HG03558 (cell line): Measurements from ENCODE around the gene FRMD3.
A peak's percentile ranks its signal among the peaks of the same experiment; 100 is the strongest.

Experiments
- ATAC-seq: cut with Tn5 transposase; IDR thresholded peaks from one replicate; pipeline ENCODE4 v1.9.1; 2021; ENCODE audit warnings: moderate number of reproducible peaks; ENCODE audit not compliant: unreplicated experiment; ENCODE audit errors: extremely low read depth

FRMD3 gene

GRCh38 chr9:83476513-83476912 lies 61.7 kb downstream of the FRMD3 start:
- ATAC-seq: no peak

- ATAC-seq: no peak
These were observed 62.5 kb downstream of the FRMD3 start for GRCh38 chr9:83475741-83476140.

GRCh38 chr9:83474631-83475030 lies 63.6 kb downstream of the FRMD3 start:
- no peak for ATAC-seq

GRCh38 chr9:83473488-83473971 lies 64.7 kb downstream of the FRMD3 start:
- ATAC-seq: peak; percentile 98

GRCh38 chr9:83472764-83473163 lies 65.4 kb downstream of the FRMD3 start:
- no peak for ATAC-seq

- ATAC-seq: no peak
These were observed 66.0 kb downstream of the FRMD3 start for GRCh38 chr9:83472221-83472665.

- ATAC-seq: no peak
These were observed 67.0 kb downstream of the FRMD3 start for GRCh38 chr9:83471241-83471640.

- ATAC-seq: no peak
These were observed 68.5 kb downstream of the FRMD3 start for GRCh38 chr9:83469722-83470121.

GRCh38 chr9:83468821-83469220 lies 69.4 kb downstream of the FRMD3 start:
- no peak for ATAC-seq

GRCh38 chr9:83466877-83467276 lies 71.3 kb downstream of the FRMD3 start:
- no peak for ATAC-seq

GRCh38 chr9:83466351-83466750 lies 71.8 kb downstream of the FRMD3 start:
- ATAC-seq: no peak

GRCh38 chr9:83459830-83460229 lies 78.4 kb downstream of the FRMD3 start:
- no peak for ATAC-seq

- ATAC-seq: no peak
These were observed 79.7 kb downstream of the FRMD3 start for GRCh38 chr9:83458530-83458929.

GRCh38 chr9:83457005-83457404 lies 81.2 kb downstream of the FRMD3 start:
- no peak for ATAC-seq

GRCh38 chr9:83456226-83456625 lies 82.0 kb downstream of the FRMD3 start:
- no peak for ATAC-seq

GRCh38 chr9:83454076-83454475 lies 84.1 kb downstream of the FRMD3 start:
- no peak for ATAC-seq

GRCh38 chr9:83451308-83451707 lies 86.9 kb downstream of the FRMD3 start:
- ATAC-seq: no peak

GRCh38 chr9:83449983-83450382 lies 88.2 kb downstream of the FRMD3 start:
- no peak for ATAC-seq

- ATAC-seq: no peak
These were observed 89.0 kb downstream of the FRMD3 start for GRCh38 chr9:83449166-83449565.

GRCh38 chr9:83448626-83449025 lies 89.6 kb downstream of the FRMD3 start:
- no peak for ATAC-seq

- ATAC-seq: no peak
These were observed 90.8 kb downstream of the FRMD3 start for GRCh38 chr9:83447351-83447750.

GRCh38 chr9:83445703-83446265 lies 92.4 kb downstream of the FRMD3 start:
- ATAC-seq: no peak

GRCh38 chr9:83444110-83444509 lies 94.1 kb downstream of the FRMD3 start:
- no peak for ATAC-seq
